Endothelial cell of umbilical vein (primary cell): ENCODE data around the gene VGLL1. TPM values are rescaled to one million over a fixed set of nuclear protein-coding genes. Genes with fewer than 3 reads are reported as not detected.

ENCODE experiments used
- BruUV-seq: library from RNA; stranded (reverse); fragments of 400-500 nt; replicated peaks from 2 replicates; lab custom pipeline; 2021; lab: Mats Ljungman, UMichigan
- CTCF ChIA-PET: fragments of 300-600, 350-600 bp; sonication (Branson Sonifier 250); formaldehyde crosslinking; loops from one replicate; lab custom pipeline; 2021; ENCODE audit warnings: antibody characterized with exemption, inconsistent platforms; lab: Charles Lee
- POLR2A ChIA-PET: fragments of 300-600, 350-600 bp; sonication (Branson Sonifier 250); formaldehyde crosslinking; loops from one replicate; lab custom pipeline; 2021; ENCODE audit warnings: antibody characterized with exemption, inconsistent platforms; lab: Charles Lee
- DNase-seq: peaks from one replicate; pipeline ENCODE4 v3.0.0-alpha.2; 2011; ENCODE audit warnings: low read depth, low spot score
- FAIRE-seq: peaks from 2 replicates; lab custom pipeline; 2011; peaks lifted over from hg19 to GRCh38; lab: Jason Lieb, UNC
- H2AFZ ChIP-seq: 2 replicates; pipeline ENCODE4 v1.6.0; 2012; ENCODE audit warnings: low read depth, low read length, control low read depth, inconsistent platforms
- H3K27ac ChIP-seq: 2 replicates; pipeline ENCODE4 v1.5.1; 2011; ENCODE audit warnings: low read depth, mild to moderate bottlenecking, control low read depth, low read length, moderate library complexity; ENCODE audit not compliant: insufficient read depth
- H3K27me3 ChIP-seq, 2 experiments: 2 replicates each; pipeline versions ENCODE4 v1.6.0 to v1.6.1; 2011; ENCODE audit warnings: low read length in 2 of 2, mixed read lengths in 1 of 2; ENCODE audit not compliant: control insufficient read depth in 2 of 2, insufficient read depth in 2 of 2
- H3K36me3 ChIP-seq, 2 experiments: 2 replicates in 1 of 2; 3 replicates in 1 of 2; pipeline ENCODE4 v1.5.1; 2011; ENCODE audit warnings: low read length in 2 of 2, mild to moderate bottlenecking in 1 of 2, moderate library complexity in 1 of 2; ENCODE audit not compliant: control insufficient read depth in 2 of 2, insufficient read depth in 2 of 2; ENCODE audit errors: extremely low read depth in 1 of 2
- H3K4me1 ChIP-seq: 3 replicates; pipeline ENCODE4 v1.5.1; 2011; ENCODE audit warnings: mild to moderate bottlenecking, low read length; ENCODE audit not compliant: control insufficient read depth, insufficient read depth; ENCODE audit errors: extremely low read depth
- H3K4me2 ChIP-seq: 2 replicates; pipeline ENCODE4 v1.6.1; 2011; ENCODE audit warnings: low read length, control low read depth, mixed read lengths; ENCODE audit not compliant: insufficient read depth
- H3K4me3 ChIP-seq, 3 experiments: fragments of 200-600 bp in 1 of 3; sonication (generic), shearing (Covaris generic) in 1 of 3; replicated peaks in 1 of 3; 2 replicates each; pipeline ENCODE4 v1.5.1; 2011 to 2016; ENCODE audit warnings: control low read depth in 3 of 3, low read length in 3 of 3, mild to moderate bottlenecking in 2 of 3, inconsistent platforms in 1 of 3, low read depth in 1 of 3, moderate library complexity in 1 of 3; ENCODE audit not compliant: insufficient read depth in 1 of 3
- H3K79me2 ChIP-seq: 2 replicates; pipeline ENCODE4 v1.6.0; 2012; ENCODE audit warnings: low read length, inconsistent platforms; ENCODE audit not compliant: control insufficient read depth, insufficient read depth
- H3K9ac ChIP-seq: replicated peaks from 2 replicates; pipeline ENCODE3; 2011; ENCODE audit warnings: low read length, control low read depth; ENCODE audit not compliant: insufficient read depth; ENCODE audit errors: extremely low read depth
- H3K9me1 ChIP-seq: replicated peaks from 3 replicates; pipeline ENCODE4 v1.6.0; 2011; ENCODE audit warnings: mild to moderate bottlenecking, low read length; ENCODE audit not compliant: control insufficient read depth, insufficient read depth; ENCODE audit errors: extremely low read depth
- H3K9me3 ChIP-seq: replicated peaks from 2 replicates; pipeline ENCODE4 v1.5.1; 2012; ENCODE audit warnings: low read length, inconsistent platforms; ENCODE audit not compliant: control insufficient read depth, insufficient read depth
- H4K20me1 ChIP-seq: replicated peaks from 2 replicates; pipeline ENCODE3; 2011; ENCODE audit warnings: mild to moderate bottlenecking, low read length; ENCODE audit not compliant: control insufficient read depth, insufficient read depth; ENCODE audit errors: extremely low read depth
- EZH2 ChIP-seq: IDR thresholded peaks from 2 replicates; pipeline ENCODE4 v1.6.1; 2012; ENCODE audit warnings: borderline replicate concordance, low read depth, mild to moderate bottlenecking, moderate library complexity, low read length, inconsistent platforms; ENCODE audit not compliant: severe bottlenecking
- FOS ChIP-seq: IDR thresholded peaks from 2 replicates; pipeline ENCODE4 v1.6.1; 2011; ENCODE audit warnings: mild to moderate bottlenecking, low read length, moderate library complexity, borderline replicate concordance; ENCODE audit not compliant: insufficient read depth
- GATA2 ChIP-seq: IDR thresholded peaks from 2 replicates; pipeline ENCODE4 v1.7.0; 2011; ENCODE audit warnings: low read depth, mild to moderate bottlenecking, moderate library complexity, mixed read lengths, low read length; ENCODE audit not compliant: insufficient read length, insufficient read depth
- JUN ChIP-seq: IDR thresholded peaks from 2 replicates; pipeline ENCODE4 v1.6.1; 2011; ENCODE audit warnings: borderline replicate concordance, low read depth; ENCODE audit not compliant: insufficient read length, insufficient read depth
- MYC ChIP-seq: IDR thresholded peaks from one replicate; pipeline ENCODE4 v1.6.1; 2011; ENCODE audit warnings: mild to moderate bottlenecking, low read depth, low read length
- POLR2A ChIP-seq: IDR thresholded peaks from 2 replicates; pipeline ENCODE4 v1.6.1; 2012; ENCODE audit warnings: low read depth, mild to moderate bottlenecking, control low read depth, low read length
- POLR2AphosphoS5 ChIP-seq: IDR thresholded peaks from 2 replicates; pipeline ENCODE4 v1.6.1; 2012; ENCODE audit warnings: low read depth, mild to moderate bottlenecking, control low read depth, low read length, moderate library complexity; ENCODE audit not compliant: insufficient read depth
- dilution Hi-C: fragments of 300-500 bp; cut with MboI; formaldehyde crosslinking; loops from one replicate; pipeline ENCODE4 v1.15.0; 2019; ENCODE audit warnings: low sequenced_read_pairs; ENCODE audit not compliant: extremely low pct_ligation_motif_present
- intact Hi-C: fragments of 100-400 bp; cut with micrococcal nuclease; formaldehyde crosslinking; loops from one replicate; pipeline ENCODE4 v1.10.0; 2022
- polyA plus RNA-seq, 4 experiments: library from polyadenylated mRNA; depleted of rRNA in 3 of 4; stranded (reverse) in 3 of 4; unstranded in 1 of 4; fragments of >200 nt; gene quantifications; 2 replicates each; pipeline versions ENCODE4 v1.2.1 to v1.2.3, GENCODE V29; 2011 to 2012; ENCODE audit warnings: missing spikeins in 1 of 4
- total RNA-seq: library from RNA; stranded (reverse); gene quantifications from 2 replicates; pipeline ENCODE4 v1.2.3, GENCODE V29; 2021
- TF ChIP-seq, protein P1 (sequence below), 2 donors: IDR thresholded peaks; 1 replicate in 1 of 2; 2 replicates in 1 of 2; pipeline ENCODE4 v1.5.1; 2011; ENCODE audit warnings: low read length in 2 of 2, mild to moderate bottlenecking in 2 of 2, moderate library complexity in 2 of 2, control low read depth in 1 of 2, inconsistent platforms in 1 of 2, low read depth in 1 of 2; ENCODE audit not compliant: insufficient read depth in 1 of 2; ENCODE audit errors: extremely low read depth in 1 of 2
- TF ChIP-seq, protein P2 (sequence below): IDR thresholded peaks from 2 replicates; pipeline ENCODE4 v1.6.1; 2011; ENCODE audit not compliant: insufficient read depth, insufficient read length

The VGLL1 gene
- total and polyA plus RNA-seq, 2 donors (not counting 3 experiments of a cell fraction or from before 2014, with no cell fraction given) = not detected

DNA sequence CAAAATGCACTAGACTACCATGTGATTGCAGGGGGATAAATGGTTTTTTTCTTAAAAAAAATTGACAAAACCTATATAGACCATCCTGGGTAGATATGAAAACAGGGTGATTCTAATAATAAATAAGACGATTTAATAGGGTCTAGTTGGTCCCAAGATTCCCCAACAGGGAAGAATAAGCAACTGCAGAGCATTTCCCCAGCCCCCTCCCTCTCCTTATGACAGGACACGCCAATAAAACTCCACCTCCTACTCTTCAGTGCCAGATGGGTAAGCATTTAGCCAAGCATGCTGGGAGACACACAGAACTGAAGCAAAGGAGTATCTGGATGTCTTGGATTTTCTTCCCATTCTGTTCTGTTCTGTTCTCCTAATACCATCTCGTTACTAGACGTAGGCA lies 44.4 kb upstream of the VGLL1 start, which contains the start of gene BRS3:
BRS3 (plus strand) TSS at position 301 of the 400 bp plus-strand sequence. CDS start 168 bp downstream, outside the sequence.
- H2AFZ ChIP-seq = no peak within 1 kb of the TSS
- no peak for TF ChIP-seq EZH2
- no peak for TF ChIP-seq JUN
- TF ChIP-seq FOS = no peak
- TF ChIP-seq MYC = no peak
- TF ChIP-seq POLR2A = no peak
- no peak for TF ChIP-seq GATA2
- TF ChIP-seq, protein P1, sequence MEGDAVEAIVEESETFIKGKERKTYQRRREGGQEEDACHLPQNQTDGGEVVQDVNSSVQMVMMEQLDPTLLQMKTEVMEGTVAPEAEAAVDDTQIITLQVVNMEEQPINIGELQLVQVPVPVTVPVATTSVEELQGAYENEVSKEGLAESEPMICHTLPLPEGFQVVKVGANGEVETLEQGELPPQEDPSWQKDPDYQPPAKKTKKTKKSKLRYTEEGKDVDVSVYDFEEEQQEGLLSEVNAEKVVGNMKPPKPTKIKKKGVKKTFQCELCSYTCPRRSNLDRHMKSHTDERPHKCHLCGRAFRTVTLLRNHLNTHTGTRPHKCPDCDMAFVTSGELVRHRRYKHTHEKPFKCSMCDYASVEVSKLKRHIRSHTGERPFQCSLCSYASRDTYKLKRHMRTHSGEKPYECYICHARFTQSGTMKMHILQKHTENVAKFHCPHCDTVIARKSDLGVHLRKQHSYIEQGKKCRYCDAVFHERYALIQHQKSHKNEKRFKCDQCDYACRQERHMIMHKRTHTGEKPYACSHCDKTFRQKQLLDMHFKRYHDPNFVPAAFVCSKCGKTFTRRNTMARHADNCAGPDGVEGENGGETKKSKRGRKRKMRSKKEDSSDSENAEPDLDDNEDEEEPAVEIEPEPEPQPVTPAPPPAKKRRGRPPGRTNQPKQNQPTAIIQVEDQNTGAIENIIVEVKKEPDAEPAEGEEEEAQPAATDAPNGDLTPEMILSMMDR (IDR thresholded peaks at IDR 0.05; ENCODE audit: extremely low read depth in 1 of 2, insufficient read depth in 1 of 2, low read depth in 1 of 2, low read length in 2 of 2) = no peak
- TF ChIP-seq, protein P2, sequence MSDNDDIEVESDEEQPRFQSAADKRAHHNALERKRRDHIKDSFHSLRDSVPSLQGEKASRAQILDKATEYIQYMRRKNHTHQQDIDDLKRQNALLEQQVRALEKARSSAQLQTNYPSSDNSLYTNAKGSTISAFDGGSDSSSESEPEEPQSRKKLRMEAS = no peak
- TF ChIP-seq POLR2AphosphoS5 = no peak
- no peak within 1 kb of the TSS for H3K9ac ChIP-seq
- H4K20me1 ChIP-seq = no peaks in the 10 kb centered on the region
- ChIA-PET CTCF (no interaction called here), POLR2A (no interaction called here)
- H3K4me2 ChIP-seq = no peak within 1 kb of the TSS
- H3K9me1 ChIP-seq = no peaks in the 10 kb centered on the region
- no peaks in the 10 kb centered on the region for H3K79me2 ChIP-seq
- intact Hi-C loops = no loop called here
- no TSS peak for BruUV-seq
- FAIRE-seq = no peak
- H3K36me3 ChIP-seq = no peaks in the 10 kb centered on the region
- H3K4me1 ChIP-seq = no peaks in the 10 kb centered on the region
- no peak within 1 kb of the TSS for H3K27ac ChIP-seq
- H3K27me3 ChIP-seq = peaks cover 3 to 13% of the 10 kb centered on the region in 2 experiments
- dilution Hi-C loops = no loop called here
- H3K4me3 ChIP-seq = no peak within 1 kb of the TSS
- DNase-seq = no peak
- no peaks in the 10 kb centered on the region for H3K9me3 ChIP-seq
